ENCODE measurements around the gene SSU72.
"Not testable (repeated sequence)": the region's sequence is repeated elsewhere in the genome, so short reads cannot be mapped to it uniquely, and the experiment has no call there.

Gene SSU72

DNA sequence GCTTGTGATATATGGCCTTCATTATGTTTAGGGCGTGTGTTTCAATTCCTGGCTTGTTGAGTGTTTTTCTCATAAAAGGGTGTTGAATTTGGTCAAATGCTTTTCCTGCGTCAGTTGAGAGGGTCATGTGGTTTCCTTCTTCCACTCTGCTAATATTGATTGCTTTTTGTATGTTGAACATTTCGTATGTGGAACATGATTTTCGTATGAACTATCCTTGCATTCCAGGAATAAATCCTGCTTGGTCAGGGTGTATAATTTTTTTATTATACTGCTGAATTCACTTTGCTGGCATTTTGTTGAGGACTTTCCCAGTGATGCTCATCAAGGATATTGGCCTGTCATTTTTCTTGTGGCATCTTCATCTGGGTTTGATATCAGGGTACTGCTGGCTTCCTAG, 67.4 kb downstream of the SSU72 start:
- TF ChIP-seq, protein P1, sequence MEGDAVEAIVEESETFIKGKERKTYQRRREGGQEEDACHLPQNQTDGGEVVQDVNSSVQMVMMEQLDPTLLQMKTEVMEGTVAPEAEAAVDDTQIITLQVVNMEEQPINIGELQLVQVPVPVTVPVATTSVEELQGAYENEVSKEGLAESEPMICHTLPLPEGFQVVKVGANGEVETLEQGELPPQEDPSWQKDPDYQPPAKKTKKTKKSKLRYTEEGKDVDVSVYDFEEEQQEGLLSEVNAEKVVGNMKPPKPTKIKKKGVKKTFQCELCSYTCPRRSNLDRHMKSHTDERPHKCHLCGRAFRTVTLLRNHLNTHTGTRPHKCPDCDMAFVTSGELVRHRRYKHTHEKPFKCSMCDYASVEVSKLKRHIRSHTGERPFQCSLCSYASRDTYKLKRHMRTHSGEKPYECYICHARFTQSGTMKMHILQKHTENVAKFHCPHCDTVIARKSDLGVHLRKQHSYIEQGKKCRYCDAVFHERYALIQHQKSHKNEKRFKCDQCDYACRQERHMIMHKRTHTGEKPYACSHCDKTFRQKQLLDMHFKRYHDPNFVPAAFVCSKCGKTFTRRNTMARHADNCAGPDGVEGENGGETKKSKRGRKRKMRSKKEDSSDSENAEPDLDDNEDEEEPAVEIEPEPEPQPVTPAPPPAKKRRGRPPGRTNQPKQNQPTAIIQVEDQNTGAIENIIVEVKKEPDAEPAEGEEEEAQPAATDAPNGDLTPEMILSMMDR (IDR thresholded peaks at IDR 0.05; ENCODE audit: extremely low read depth, insufficient read depth, missing control alignments), result no peak
- no peak for DNase-seq (ENCODE audit: low spot score)
- in situ Hi-C loops (cut with MboI; ENCODE audit: low pct_unique_long_range_greater_than_20kb, low sequenced_read_pairs, unreplicated experiment), result no loop called here

- DNase-seq (ENCODE audit: low spot score); in situ Hi-C loops (cut with MboI; ENCODE audit: low pct_unique_long_range_greater_than_20kb, low sequenced_read_pairs, unreplicated experiment): not testable (repeated sequence)
Observed at GRCh38 chr1:1505801-1506200, 68.9 kb downstream of the SSU72 start.

DNA sequence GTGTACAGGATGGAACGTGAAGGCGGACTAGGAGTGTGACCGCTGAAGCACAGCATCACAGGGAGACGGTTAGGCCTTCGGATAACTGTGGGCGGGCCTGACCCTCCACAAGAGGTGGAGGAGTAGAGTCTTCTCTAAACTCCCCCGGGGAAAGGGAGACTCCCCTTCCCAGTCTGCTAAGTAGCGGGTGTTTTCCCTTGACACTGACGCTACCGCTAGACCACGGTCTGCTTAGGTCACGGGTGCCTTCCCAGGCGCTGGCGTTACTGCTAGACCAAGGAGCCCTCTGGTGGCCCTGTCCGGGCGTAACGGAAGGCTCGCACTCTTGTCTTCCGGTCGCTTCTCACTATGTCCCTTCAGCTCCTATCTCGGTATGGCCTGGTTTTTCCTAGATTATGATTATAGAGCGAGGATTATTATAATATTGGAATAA, 69.3 kb downstream of the SSU72 start:
- TF ChIP-seq, protein P1 (IDR thresholded peaks at IDR 0.05; ENCODE audit: extremely low read depth, insufficient read depth, missing control alignments), result peak; percentile 36
- DNase-seq (ENCODE audit: low spot score); in situ Hi-C loops (cut with MboI; ENCODE audit: low pct_unique_long_range_greater_than_20kb, low sequenced_read_pairs, unreplicated experiment): not testable (repeated sequence)

DNA sequence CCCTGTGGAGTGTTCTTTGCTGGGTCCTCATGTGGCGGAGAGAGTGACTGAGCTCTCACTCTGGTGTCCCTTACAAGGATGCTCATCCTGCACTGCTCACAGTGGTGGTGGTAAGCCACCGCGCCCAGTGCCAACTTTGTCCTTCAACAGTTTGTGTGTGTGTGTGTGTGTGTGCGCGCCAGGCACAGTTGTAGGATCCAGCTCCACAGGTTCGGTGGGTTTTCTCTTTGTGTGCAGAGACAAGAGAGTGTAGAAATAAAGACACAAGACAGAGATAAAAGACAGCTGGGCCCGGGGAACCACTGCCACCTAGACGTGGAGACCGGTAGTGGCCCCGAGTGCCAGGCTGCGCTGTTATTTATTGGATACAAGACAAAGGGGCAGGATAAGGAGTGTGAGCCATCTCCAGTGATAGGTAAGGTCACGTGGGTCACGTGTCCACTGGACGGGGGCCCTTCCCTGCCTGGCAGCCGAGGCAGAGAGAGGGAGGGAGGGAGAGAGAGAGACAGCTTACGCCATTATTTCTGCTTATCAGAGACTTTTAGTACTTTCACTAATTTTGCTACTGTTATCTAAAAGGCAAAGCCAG, 69.8 kb downstream of the SSU72 start:
- TF ChIP-seq, protein P1 (IDR thresholded peaks at IDR 0.05; ENCODE audit: extremely low read depth, insufficient read depth, missing control alignments), result peak; percentile 49
- DNase-seq (ENCODE audit: low spot score), result peak; percentile 50
- in situ Hi-C loops (cut with MboI; ENCODE audit: low pct_unique_long_range_greater_than_20kb, low sequenced_read_pairs, unreplicated experiment), result not testable (repeated sequence)

GRCh38 chr1:1495461-1495975, 79.1 kb downstream of the SSU72 start:
- peak; percentile 17 for DNase-seq (ENCODE audit: low spot score)
- in situ Hi-C loops (cut with MboI; ENCODE audit: low pct_unique_long_range_greater_than_20kb, low sequenced_read_pairs, unreplicated experiment), result not testable (repeated sequence)

DNA sequence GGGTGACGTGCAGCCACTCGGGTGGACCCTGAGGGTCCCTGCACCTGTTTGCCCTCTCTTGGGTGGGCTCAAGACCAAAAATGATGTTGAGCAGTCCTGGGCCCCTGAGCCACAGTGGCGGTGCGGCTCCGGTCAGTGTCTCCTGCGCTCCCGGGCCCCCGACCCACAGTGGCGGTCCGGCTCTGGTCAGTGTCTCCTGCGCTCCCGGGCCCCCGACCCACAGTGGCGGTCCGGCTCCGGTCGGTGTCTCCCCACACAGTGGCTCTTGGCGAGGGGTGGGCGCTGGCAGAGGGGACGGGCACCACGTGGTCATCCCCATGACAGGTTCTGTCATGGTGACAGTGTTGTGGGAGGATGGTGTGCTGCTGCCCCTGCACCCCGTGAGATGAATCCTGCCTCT, 80.4 kb downstream of the SSU72 start:
- DNase-seq (ENCODE audit: low spot score); in situ Hi-C loops (cut with MboI; ENCODE audit: low pct_unique_long_range_greater_than_20kb, low sequenced_read_pairs, unreplicated experiment): not testable (repeated sequence)

All from GM13977 (cell line).